Measurements from ENCODE around the gene STEAP1.

STEAP1 gene

GRCh38 chr7:90201500-90202195 is 47.4 kb downstream of the STEAP1 start:
- DNase-seq (ENCODE audit: low spot score), result no peak
- TF ChIP-seq CTCF (IDR thresholded peaks at IDR 0.05; ENCODE audit: borderline replicate concordance, control extremely low read depth, extremely low read depth, insufficient read depth, missing control alignments), result no peak
- in situ Hi-C loops (cut with MboI; ENCODE audit: low sequenced_read_pairs, unreplicated experiment), result no loop called here

- DNase-seq (ENCODE audit: low spot score), result no peak
- TF ChIP-seq CTCF (IDR thresholded peaks at IDR 0.05; ENCODE audit: borderline replicate concordance, control extremely low read depth, extremely low read depth, insufficient read depth, missing control alignments), result no peak
- in situ Hi-C loops (cut with MboI; ENCODE audit: low sequenced_read_pairs, unreplicated experiment), result no loop called here
Observed at GRCh38 chr7:90207956-90208355, 53.7 kb downstream of the STEAP1 start.

GRCh38 chr7:90209776-90210175 is 55.5 kb downstream of the STEAP1 start:
- no peak for DNase-seq (ENCODE audit: low spot score)
- in situ Hi-C loops (cut with MboI; ENCODE audit: low sequenced_read_pairs, unreplicated experiment), result no loop called here
- no peak for TF ChIP-seq CTCF (IDR thresholded peaks at IDR 0.05; ENCODE audit: borderline replicate concordance, control extremely low read depth, extremely low read depth, insufficient read depth, missing control alignments)

GRCh38 chr7:90210475-90210874 is 56.2 kb downstream of the STEAP1 start:
- no peak for DNase-seq (ENCODE audit: low spot score)
- in situ Hi-C loops (cut with MboI; ENCODE audit: low sequenced_read_pairs, unreplicated experiment), result no loop called here
- TF ChIP-seq CTCF (IDR thresholded peaks at IDR 0.05; ENCODE audit: borderline replicate concordance, control extremely low read depth, extremely low read depth, insufficient read depth, missing control alignments), result no peak

- no peak for TF ChIP-seq CTCF (IDR thresholded peaks at IDR 0.05; ENCODE audit: borderline replicate concordance, control extremely low read depth, extremely low read depth, insufficient read depth, missing control alignments)
- in situ Hi-C loops (cut with MboI; ENCODE audit: low sequenced_read_pairs, unreplicated experiment), result no loop called here
- DNase-seq (ENCODE audit: low spot score), result peak; percentile 13
Observed at GRCh38 chr7:90210981-90211380, 56.7 kb downstream of the STEAP1 start.

GRCh38 chr7:90211391-90212148 is 57.3 kb downstream of the STEAP1 start, which contains the start of gene STEAP2:
TSS of gene STEAP2 (plus strand) at chr7:90211740. CDS start at chr7:90225083, 13,343 bp downstream.
- DNase-seq (ENCODE audit: low spot score), result peak; percentile 72
- in situ Hi-C loops (cut with MboI; ENCODE audit: low sequenced_read_pairs, unreplicated experiment), result no loop called here
- TF ChIP-seq CTCF (IDR thresholded peaks at IDR 0.05; ENCODE audit: borderline replicate concordance, control extremely low read depth, extremely low read depth, insufficient read depth, missing control alignments), result peak; percentile 21
